Cardiac septum (tissue), 1 donor: ENCODE data around the gene ATG101. TPM values are rescaled to one million over a fixed set of nuclear protein-coding genes. Genes with fewer than 3 reads are reported as not detected.

Experiments
- DNase-seq: peaks from one replicate; pipeline ENCODE4 v3.0.0-alpha.2; 2020; ENCODE audit warnings: low spot score
- intact Hi-C: fragments of 100-400 bp; cut with DNase I; formaldehyde crosslinking; loops from one replicate; pipeline ENCODE4 v1.14.0; 2022
- total RNA-seq: library from RNA; stranded (reverse); fragmentation: NEBNext Ultra II Directional; extraction: Animal tissue kit (Norgen Biotek cat#: 25700); gene quantifications from one replicate; pipeline ENCODE4 v1.2.1, GENCODE V29; 2021
- donor health status: DM: no; HTN: no; CAD: no.

Gene ATG101
- total RNA-seq, 1 donor from 2014 or later = 23.2 TPM

DNA sequence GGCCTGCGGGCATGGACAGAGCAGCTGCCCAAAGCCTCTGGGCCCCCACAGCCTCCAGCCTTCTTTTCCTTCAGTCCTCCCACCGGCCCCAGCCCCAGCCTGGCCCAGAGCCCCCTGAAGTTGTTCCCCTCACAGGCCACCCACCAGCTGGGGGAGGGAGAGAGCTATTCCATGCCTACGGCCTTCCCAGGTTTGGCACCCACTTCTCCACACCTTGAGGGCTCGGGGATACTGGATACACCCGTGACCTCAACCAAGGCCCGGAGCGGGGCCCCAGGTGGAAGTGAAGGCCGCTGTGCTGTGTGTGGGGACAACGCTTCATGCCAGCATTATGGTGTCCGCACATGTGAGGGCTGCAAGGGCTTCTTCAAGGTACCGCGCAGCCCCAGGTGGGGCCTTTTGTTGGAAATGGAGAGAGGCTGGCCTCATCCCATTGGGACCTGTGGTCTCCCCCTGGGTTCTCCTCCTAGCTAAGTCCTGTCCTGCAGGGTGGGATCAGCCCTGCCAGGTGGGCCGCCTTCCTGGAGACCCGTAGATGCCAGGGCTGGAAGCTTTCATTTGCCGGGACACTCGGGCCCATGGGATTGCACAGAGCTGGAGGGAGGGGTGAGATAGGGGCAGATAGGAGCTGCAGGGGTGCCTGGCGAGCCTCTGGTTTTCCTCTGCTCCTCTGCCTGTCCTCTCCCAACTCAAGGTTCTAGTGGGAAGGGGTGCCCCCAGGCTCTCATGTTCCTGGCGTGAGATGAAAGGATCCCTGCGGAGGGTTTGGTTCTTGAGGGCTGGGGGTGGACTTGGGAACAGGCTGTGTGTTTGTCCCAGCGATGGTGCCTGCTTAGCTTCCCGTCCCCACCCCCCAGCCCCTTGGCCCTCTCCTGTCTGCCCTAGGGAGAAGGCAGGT, 14.7 kb upstream of the ATG101 start:
- no peak for DNase-seq
- intact Hi-C loops = no loop called here

DNA sequence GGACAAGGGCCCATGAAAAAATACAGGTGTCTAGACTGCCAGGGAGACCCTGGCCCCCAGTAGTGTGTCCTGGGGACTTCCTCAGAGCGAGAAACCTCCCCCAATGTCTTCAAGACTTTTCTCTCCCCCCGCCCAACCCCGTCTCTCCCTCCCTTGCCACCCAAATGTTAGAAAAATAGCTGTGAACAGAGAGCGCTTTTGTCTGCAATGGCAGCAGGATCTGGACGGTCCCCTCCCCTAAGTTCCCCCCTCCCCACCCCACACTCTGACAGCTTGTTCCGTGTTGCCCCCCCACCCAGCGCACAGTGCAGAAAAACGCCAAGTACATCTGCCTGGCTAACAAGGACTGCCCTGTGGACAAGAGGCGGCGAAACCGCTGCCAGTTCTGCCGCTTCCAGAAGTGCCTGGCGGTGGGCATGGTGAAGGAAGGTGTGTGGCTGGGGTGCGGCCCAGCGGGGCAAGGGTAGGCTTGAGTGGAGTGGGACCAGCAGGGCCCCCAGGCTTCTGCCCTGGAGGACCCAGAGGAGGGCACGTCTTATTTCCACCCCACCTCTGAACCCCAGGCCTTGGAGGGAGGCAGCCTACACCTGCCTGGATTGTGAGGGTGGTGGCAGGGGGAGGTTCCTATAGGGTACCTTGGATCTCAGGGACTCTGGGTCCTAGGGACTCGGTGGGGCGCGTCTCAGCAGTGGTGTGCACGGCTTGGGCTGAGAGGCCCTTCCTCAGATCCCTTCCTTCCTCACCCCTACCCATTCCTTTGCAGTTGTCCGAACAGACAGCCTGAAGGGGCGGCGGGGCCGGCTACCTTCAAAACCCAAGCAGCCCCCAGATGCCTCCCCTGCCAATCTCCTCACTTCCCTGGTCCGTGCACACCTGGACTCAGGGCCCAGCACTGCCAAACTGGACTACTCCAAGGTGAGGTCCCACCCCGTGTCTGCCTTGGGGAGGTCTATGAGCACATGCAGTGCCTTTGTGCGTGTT, 13.8 kb upstream of the ATG101 start:
- no peak for DNase-seq
- intact Hi-C loops = no loop called here

DNA sequence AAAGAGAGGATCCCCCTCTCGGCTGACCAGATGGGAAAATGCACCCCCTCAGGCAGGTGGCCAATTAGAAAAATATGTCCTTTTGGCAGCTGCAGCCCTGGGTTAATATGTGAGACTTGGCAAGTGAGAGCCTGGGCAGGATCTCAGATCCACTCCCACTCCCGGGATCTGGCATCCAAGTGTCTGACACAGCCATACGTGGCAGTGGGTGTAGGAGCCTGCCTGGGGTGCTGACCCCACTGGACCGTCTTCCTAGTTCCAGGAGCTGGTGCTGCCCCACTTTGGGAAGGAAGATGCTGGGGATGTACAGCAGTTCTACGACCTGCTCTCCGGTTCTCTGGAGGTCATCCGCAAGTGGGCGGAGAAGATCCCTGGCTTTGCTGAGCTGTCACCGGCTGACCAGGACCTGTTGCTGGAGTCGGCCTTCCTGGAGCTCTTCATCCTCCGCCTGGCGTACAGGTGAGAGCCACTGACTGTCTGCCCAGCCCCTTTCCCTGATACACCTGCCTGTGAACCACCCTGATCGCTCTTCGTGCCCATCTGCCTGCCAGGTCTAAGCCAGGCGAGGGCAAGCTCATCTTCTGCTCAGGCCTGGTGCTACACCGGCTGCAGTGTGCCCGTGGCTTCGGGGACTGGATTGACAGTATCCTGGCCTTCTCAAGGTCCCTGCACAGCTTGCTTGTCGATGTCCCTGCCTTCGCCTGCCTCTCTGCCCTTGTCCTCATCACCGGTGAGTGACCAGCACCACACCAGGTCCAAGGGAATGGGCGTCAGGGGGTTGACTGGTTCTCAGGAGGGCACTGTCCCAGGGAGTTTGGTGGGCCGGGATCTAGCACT, 12.8 kb upstream of the ATG101 start:
- no peak for DNase-seq
- intact Hi-C loops = no loop called here

DNA sequence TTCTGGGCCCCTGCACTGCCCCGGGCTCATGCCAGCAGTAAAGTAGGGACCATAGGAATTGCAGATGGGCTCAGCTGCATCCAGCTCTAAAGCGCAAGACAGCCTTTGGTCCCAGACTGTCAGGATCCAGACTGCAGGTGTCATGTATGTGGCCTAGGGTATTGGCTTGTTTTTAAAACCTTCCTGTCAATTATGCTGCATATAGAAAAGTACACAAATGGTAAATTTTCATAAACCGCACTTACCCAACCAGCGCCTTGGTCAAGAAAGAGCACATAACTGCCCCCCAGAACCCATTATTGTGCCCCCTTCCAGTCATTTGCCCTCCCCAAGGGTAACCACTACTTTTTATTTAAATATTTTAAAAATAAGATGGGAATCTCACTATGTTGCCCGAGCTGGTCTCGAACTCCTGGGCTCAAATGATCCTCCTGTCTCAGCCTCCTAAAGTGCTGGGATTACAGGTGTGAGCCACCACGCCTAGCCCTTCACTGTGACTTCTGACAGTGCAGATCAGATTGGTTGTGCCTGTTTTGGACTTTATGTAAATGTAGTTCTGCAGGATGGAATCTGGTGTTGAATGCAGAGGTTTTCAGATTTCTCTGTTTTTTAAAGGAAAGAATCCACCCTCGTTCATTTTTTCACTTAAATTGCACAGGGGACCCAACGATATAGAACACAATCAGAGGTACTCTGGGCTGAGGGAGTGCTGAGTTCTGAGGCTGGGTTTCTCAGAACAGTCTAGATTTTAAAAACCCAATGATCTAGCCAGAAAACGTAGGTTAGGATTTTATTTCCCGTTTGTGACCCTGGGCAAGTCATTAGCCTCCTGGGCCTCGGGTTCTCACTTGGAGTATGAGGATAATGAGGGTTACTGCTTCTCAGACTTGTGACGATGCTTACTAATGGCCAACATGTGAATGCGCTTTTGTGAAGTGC, 11.9 kb upstream of the ATG101 start:
- no peak for DNase-seq
- intact Hi-C loops = no loop called here

DNA sequence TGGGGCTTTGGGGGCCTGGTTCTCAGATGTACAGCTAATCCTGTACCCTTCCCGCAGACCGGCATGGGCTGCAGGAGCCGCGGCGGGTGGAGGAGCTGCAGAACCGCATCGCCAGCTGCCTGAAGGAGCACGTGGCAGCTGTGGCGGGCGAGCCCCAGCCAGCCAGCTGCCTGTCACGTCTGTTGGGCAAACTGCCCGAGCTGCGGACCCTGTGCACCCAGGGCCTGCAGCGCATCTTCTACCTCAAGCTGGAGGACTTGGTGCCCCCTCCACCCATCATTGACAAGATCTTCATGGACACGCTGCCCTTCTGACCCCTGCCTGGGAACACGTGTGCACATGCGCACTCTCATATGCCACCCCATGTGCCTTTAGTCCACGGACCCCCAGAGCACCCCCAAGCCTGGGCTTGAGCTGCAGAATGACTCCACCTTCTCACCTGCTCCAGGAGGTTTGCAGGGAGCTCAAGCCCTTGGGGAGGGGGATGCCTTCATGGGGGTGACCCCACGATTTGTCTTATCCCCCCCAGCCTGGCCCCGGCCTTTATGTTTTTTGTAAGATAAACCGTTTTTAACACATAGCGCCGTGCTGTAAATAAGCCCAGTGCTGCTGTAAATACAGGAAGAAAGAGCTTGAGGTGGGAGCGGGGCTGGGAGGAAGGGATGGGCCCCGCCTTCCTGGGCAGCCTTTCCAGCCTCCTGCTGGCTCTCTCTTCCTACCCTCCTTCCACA, 11.0 kb upstream of the ATG101 start:
- no peak for DNase-seq

DNA sequence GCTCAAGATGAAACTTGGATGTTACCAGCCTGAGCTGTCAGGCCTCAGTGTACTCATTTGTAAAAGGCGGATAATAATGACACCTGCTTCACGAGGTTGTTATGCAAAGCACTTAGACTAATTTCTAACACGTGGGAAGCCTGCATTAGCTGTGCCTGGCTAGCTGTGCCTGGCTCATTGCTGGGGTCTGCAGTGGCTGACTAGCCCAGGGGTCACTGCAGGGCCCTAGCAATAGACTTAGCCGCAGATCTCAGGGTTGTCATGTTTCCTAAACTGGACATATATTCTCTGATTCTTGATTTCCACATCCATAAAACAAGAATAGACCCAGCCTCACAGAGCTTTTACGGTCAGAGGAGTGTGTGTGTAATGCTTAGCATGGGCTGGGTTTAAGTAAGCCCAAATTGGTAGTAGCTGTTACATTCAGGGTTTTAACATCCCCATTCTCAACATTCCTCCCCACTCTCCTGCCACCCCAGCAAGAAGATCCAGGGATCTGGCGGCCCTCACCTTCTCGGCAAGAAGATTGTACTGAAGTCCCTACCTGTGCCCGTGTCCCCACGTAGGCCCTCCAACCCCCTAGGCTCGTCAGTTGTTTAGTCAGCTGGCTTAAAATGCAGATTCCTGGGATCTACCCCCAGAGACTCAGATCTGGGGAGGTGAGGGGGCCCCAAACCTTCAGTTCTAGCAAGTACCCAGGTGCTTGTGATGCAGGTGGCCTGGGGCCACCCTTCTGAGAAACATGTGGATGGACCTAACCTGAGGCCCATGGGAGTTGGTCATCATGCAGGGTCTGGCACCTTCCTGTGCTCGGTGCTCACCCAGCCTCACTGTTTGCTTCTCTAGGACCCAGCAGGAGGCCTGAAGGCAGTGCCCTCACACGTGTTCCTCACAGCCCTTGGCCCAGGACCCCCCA, 9.9 kb upstream of the ATG101 start:
- DNase-seq = no peak
- intact Hi-C loops = no loop called here

More for the DNA sequence above, 11.0 kb upstream of the ATG101 start:
- intact Hi-C loops = no loop called here

DNA sequence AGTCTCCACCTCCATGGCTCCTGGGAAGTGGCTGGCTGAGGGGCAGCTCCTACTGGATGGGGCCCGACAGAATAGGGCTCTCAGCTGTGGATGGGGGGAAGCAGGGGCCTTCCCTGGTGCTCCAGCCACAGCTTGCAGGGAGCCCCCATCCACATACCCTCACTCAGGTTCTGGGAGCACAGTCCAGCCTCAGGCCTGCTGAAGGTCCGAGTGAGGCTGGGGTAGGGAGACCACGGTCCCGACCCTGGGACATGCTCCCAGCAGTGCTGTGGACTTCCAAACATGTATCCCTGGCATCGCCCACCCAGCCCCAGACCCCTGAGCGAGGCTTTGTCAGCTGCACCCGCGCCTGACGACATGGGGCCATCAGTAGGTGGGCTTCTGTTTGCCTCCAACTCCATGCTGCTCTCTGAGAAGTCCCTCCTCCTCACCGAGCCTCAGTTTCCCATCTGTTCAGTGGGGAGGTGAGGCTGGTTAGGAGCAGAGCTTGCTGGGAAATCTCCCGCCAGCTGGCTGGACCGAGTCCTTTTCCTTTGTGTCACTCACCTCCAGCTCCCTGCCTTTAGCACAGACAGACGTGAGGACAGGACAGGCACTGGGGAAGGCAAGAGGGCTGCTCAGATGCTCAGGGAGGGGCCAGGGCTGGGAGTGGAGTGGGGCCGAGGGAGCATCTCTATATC, 9.1 kb upstream of the ATG101 start:
- intact Hi-C loops = no loop called here
- DNase-seq = no peak

DNA sequence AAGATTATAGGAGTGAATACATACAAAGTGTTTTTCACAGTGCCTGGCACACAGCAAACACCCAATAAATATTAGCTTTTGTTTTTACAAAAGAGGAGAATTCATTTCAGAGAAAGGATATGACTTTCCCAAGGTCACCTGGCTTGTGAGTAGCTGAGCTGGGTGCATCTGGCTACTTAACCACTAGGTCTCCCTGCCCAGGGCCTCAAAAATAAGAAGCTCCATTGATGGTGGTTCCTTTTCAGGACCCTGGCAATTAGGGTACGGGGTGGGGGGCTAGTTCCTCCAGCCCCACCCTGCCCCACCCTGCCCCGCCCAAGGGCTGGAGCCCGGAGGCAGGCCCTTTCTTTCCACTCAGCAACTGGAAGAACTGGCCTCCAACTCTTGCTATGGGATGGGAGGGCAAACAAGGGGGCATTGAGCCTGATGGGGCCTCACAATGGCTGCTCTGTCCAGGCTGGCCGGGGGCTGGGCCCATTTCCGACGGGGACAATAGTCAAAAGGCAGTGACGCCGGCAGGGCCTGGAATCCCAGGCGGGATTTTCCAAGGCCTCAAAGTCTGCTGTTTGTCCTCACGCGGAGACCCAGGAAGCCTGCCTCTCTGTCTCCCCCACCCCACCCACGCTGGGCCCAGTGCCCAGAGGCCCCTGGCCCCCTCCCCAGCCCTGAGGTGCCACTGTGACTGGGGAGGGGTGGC, 8.2 kb upstream of the ATG101 start:
- DNase-seq = no peak

DNA sequence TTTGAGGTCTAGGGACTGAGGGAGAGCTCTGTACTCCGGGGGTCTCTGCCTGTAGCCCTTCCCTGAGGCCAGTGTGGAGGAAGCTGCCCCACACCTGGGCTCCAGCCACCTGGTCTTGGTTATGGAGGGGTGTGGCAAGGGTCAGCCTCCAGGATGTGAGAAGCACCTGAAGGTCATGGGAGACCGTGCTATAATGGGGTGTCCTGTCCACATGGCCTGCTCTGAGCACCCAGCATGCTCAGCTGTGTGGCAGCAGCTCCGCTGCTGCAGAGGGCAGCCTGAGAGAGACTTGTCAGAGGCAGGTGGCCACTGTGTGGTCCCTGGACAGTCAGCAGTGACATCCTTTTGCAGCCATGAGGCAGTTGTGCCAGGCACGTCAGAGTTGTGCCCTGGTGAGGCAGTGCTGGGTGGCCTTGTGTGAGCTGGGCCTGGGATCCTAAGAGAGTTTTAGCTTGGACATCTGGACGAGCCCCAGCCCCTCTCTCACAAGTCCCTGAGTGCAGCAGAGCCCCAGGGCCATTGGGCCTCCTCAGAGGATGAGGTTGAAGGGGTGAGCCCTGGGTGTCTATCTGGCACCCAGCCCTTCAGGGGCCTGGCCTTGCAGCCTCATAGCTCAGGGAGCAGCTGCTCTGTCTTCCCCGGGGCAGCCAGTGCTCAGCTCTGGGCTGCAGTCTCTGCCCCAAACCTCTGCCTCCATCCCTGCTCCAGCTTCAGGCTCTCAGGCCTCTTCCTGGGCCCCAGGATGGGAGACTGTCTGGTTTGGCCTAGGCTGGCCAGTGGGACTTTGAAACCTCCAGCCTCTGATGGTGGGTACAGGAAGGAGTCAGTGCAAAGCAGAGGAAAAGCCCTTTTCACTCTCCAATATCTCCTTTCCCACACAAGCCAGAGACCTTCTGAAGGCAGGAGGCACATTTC, 7.4 kb upstream of the ATG101 start:
- DNase-seq = no peak

More for the DNA sequence above, 8.2 kb upstream of the ATG101 start:
- intact Hi-C loops = no loop called here

DNA sequence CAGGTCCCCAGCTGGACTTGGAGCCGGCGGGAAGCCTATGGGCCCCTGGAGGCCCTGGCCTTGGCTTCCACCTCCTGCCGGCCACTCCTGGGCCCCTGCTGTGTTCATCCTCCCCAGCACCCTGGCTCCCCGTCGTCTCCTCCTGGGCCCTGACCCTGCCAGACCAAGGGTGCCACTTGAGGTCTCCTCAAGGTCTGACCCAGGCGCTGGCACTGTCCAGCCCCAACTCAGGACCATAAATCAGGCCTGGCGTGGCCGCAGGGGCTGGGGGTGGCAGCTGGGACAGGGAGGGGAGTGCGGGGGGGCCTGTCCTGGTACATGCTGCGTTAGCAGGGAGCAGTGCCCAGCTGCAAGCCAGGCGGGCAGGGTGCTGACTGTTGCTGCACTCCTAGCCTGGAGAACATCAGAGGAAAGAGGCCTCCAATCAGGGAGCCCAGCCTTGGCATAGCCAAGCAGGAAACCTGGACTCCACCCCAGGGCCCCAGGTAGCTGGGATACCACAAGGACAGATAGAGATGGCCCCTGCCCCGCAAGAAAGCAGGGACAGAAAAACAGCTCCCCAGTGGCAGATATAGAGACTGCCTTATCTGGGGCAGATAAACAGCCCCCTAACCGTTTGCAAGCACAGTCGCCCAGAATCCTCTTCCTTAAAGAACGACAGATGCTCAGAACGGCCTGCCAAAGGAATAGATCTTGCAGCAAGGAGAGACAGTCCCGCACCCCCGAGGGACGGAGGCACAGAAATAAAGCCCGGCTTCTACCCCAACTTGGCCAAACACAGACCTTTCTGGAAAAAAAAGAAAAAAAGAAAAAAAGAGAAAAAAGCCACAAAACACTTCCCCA, 6.5 kb upstream of the ATG101 start:
- DNase-seq = no peak
- intact Hi-C loops = no loop called here

More for the DNA sequence above, 7.4 kb upstream of the ATG101 start:
- intact Hi-C loops = no loop called here

DNA sequence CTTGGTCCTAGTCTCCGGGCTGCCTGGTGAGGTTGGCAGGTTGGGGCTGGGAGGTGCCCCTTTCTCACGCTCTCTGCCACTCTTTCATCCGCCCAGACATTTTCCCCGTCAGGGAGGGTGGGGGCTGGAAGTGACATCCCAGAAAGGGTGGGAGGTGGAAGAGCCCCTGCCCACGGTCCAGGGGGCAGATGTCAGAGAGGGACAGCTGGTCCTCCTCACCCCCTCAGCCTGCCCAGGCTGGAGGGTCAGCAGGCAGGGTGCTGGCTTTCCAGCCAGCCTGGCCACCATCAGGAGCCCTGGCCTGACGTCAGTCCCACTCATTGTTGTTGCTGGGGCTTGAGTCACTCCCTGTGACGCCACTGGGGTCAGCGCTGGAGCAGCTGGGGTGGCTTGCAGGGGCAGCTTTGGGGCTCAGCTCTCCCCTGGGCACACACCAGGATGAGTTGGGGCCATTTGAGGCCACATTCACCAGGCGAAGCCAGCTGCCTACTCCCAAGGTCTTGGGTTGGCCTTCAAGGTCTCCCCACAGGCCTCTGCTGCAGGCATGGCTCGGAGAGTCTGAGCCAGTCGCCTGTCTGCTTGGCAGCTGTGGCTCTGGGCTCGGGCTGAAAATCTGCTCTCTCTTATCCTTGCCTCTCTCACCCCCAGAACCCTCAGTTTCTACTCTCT, 5.7 kb upstream of the ATG101 start:
- DNase-seq = no peak

DNA sequence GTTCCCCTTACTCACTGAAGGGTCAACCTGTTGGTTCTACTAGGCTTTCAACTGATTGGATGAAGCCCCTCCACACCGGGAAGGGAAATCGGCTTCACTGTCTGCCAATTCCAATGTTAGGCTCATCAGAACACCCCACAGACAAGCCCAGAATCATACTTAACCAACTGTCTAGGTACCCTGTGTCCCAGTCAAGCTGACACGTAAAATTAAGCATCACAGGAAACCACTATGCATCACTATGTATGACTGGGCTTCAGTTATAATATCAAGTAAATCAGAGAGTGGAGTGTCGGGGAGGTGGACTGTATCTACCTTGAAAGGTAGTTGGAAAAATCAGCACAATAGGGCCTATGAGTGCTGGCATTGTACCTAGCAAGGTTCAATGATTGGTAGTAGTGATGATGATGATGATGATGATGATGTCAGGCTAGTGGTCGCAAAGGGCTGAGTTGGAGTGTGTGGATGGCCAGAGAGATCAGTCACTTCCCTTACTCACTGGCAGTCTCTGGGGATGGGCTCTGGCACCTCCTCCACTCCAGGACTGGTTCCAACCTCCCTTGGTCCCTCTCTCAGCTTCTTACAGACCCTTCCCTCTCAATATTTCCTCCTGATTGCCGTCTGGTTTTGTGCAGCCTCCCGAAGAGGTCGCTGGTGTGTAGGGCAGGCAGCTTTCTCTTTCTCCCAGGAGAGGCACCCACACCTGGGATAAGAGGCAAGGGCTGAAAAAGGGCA, 3.3 kb upstream of the ATG101 start:
- no peak for DNase-seq
- intact Hi-C loops = no loop called here

More for the DNA sequence above, 5.7 kb upstream of the ATG101 start:
- intact Hi-C loops = no loop called here

DNA sequence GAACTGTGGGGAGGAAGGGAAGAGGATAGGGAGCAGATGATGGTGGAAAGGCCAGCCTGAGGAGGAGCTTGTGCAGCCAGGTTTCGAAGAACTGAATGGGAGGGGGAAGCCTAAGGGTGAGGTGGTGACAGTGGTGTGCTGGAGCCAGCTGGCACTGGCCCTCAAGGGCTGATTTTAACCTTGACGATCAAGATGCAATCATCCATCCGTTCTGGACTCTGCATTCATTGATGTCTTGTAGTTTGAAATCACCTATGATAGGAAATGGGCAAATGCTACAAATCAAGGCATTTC, 2.8 kb upstream of the ATG101 start:
- intact Hi-C loops = no loop called here
- no peak for DNase-seq
